ENCODE measurements around the gene DENND6A.
"Not testable (repeated sequence)": the region's sequence is repeated elsewhere in the genome, so short reads cannot be mapped to it uniquely, and the experiment has no call there.

The DENND6A gene

GRCh38 chr3:57627976-57628375 lies 64.9 kb downstream of the DENND6A start:
- no peak for TF ChIP-seq ZNF274 (IDR thresholded peaks at IDR 0.05; ENCODE audit: low read depth, low read length)
- no peak overlapping the region for H3K4me3 ChIP-seq (ENCODE audit: low read length)

GRCh38 chr3:57624801-57625200 lies 68.1 kb downstream of the DENND6A start:
- no peak for TF ChIP-seq ZNF274 (IDR thresholded peaks at IDR 0.05; ENCODE audit: low read depth, low read length)
- H3K4me3 ChIP-seq (ENCODE audit: low read length): no peak overlapping the region

- no peak for TF ChIP-seq ZNF274 (IDR thresholded peaks at IDR 0.05; ENCODE audit: low read depth, low read length)
- no peak overlapping the region for H3K4me3 ChIP-seq (ENCODE audit: low read length)
Observed at GRCh38 chr3:57622362-57622761, 70.5 kb downstream of the DENND6A start.

- no peak for TF ChIP-seq ZNF274 (IDR thresholded peaks at IDR 0.05; ENCODE audit: low read depth, low read length)
- H3K4me3 ChIP-seq (ENCODE audit: low read length): no peak overlapping the region
Observed at GRCh38 chr3:57617739-57618138, 75.1 kb downstream of the DENND6A start.

- no peak overlapping the region for H3K4me3 ChIP-seq (ENCODE audit: low read length)
- no peak for TF ChIP-seq ZNF274 (IDR thresholded peaks at IDR 0.05; ENCODE audit: low read depth, low read length)
Observed at GRCh38 chr3:57616233-57616632, 76.6 kb downstream of the DENND6A start.

- not testable (repeated sequence) for H3K4me3 ChIP-seq (ENCODE audit: low read length)
Observed at GRCh38 chr3:57611870-57612269, 81.0 kb downstream of the DENND6A start.

- no peak overlapping the region for H3K4me3 ChIP-seq (ENCODE audit: low read length)
- no peak for TF ChIP-seq ZNF274 (IDR thresholded peaks at IDR 0.05; ENCODE audit: low read depth, low read length)
Observed at GRCh38 chr3:57605683-57606082, 87.2 kb downstream of the DENND6A start.

- H3K4me3 ChIP-seq (ENCODE audit: low read length): no peak overlapping the region
- TF ChIP-seq ZNF274 (IDR thresholded peaks at IDR 0.05; ENCODE audit: low read depth, low read length): no peak
Observed at GRCh38 chr3:57604971-57605370, 87.9 kb downstream of the DENND6A start.

GRCh38 chr3:57600195-57600594 lies 92.7 kb downstream of the DENND6A start:
- no peak for TF ChIP-seq ZNF274 (IDR thresholded peaks at IDR 0.05; ENCODE audit: low read depth, low read length)
- no peak overlapping the region for H3K4me3 ChIP-seq (ENCODE audit: low read length)

- peak overlapping the region; percentile 90 for H3K4me3 ChIP-seq (ENCODE audit: low read length)
- no peak for TF ChIP-seq ZNF274 (IDR thresholded peaks at IDR 0.05; ENCODE audit: low read depth, low read length)
Observed at GRCh38 chr3:57598765-57599360, 94.0 kb downstream of the DENND6A start.

GRCh38 chr3:57597127-57597923 lies 95.6 kb downstream of the DENND6A start, which contains the start of gene ARF4:
Gene ARF4, minus strand, starts transcription at chr3:57597344. Its CDS starts 204 bp downstream, at chr3:57597140.
- no peak for TF ChIP-seq ZNF274 (IDR thresholded peaks at IDR 0.05; ENCODE audit: low read depth, low read length)
- H3K4me3 ChIP-seq (ENCODE audit: low read length): peak within 1 kb of the TSS; percentile 91

- no peak for TF ChIP-seq ZNF274 (IDR thresholded peaks at IDR 0.05; ENCODE audit: low read depth, low read length)
- peak overlapping the region; percentile 91 for H3K4me3 ChIP-seq (ENCODE audit: low read length)
Observed at GRCh38 chr3:57596495-57597126, 96.3 kb downstream of the DENND6A start.

GRCh38 chr3:57594576-57594975 lies 98.3 kb downstream of the DENND6A start:
- no peak for TF ChIP-seq ZNF274 (IDR thresholded peaks at IDR 0.05; ENCODE audit: low read depth, low read length)
- no peak overlapping the region for H3K4me3 ChIP-seq (ENCODE audit: low read length)

GRCh38 chr3:57594144-57594543 lies 98.7 kb downstream of the DENND6A start:
- no peak overlapping the region for H3K4me3 ChIP-seq (ENCODE audit: low read length)
- no peak for TF ChIP-seq ZNF274 (IDR thresholded peaks at IDR 0.05; ENCODE audit: low read depth, low read length)

GRCh38 chr3:57592306-57592705 lies 100.6 kb downstream of the DENND6A start:
- no peak overlapping the region for H3K4me3 ChIP-seq (ENCODE audit: low read length)
- TF ChIP-seq ZNF274 (IDR thresholded peaks at IDR 0.05; ENCODE audit: low read depth, low read length): no peak

Data from GM08714 (cell line).